Ovary (tissue), 10 donors: ENCODE measurements around the gene MND1. TPM values are rescaled to one million over a fixed set of nuclear protein-coding genes. Genes with fewer than 3 reads are reported as not detected.

Experiments used
- DNase-seq, 5 donors: peaks; one replicate each; pipeline ENCODE4 v3.0.0-alpha.2; 2019 to 2020
- H3K27ac ChIP-seq, 2 donors: fragments of 200-600 bp; one replicate each; pipeline versions ENCODE4 v1.5.1 to v1.8.0; 2019 to 2022
- H3K27me3 ChIP-seq: fragments of 200-600 bp; one replicate; pipeline ENCODE4 v1.8.0; 2022
- H3K36me3 ChIP-seq: fragments of 200-600 bp; sonication (generic); one replicate; pipeline ENCODE4 v1.5.1; 2019
- H3K4me1 ChIP-seq: one replicate; pipeline ENCODE4 v1.8.1; 2013; ENCODE audit warnings: mild to moderate bottlenecking, moderate library complexity; ENCODE audit not compliant: insufficient read depth
- H3K4me3 ChIP-seq: fragments of 200-600 bp; sonication (generic); one replicate; pipeline ENCODE4 v1.5.1; 2017
- H3K9me3 ChIP-seq, 2 donors: fragments of 200-600 bp in 1 of 2; sonication (generic) in 1 of 2; one replicate each; pipeline versions ENCODE4 v1.5.1 to v1.8.1; 2013 to 2019; ENCODE audit warnings: mild to moderate bottlenecking in 1 of 2, moderate library complexity in 1 of 2
- CTCF ChIP-seq, 3 donors: fragments of 450-650 bp in 2 of 3; fragments of 200-600 bp in 1 of 3; IDR thresholded peaks; one replicate each; pipeline versions ENCODE4 v1.5.1 to v1.8.0; 2016 to 2022; ENCODE audit warnings: antibody characterized with exemption in 3 of 3, mild to moderate bottlenecking in 1 of 3
- EP300 ChIP-seq: sonication (generic); formaldehyde crosslinking; IDR thresholded peaks from one replicate; pipeline ENCODE4 v1.6.1; 2017; ENCODE audit warnings: antibody characterized with exemption
- POLR2A ChIP-seq: fragments of 450-650 bp; IDR thresholded peaks from one replicate; pipeline ENCODE4 v1.6.1; 2017; ENCODE audit warnings: antibody characterized with exemption, mild to moderate bottlenecking, moderate library complexity
- WGBS, 3 donors: extraction: QIAGEN DNeasy Blood & Tissue Kit in 1 of 3; methylation state at CpG; one replicate each; pipeline versions ENCODE4 v1.1.5 to v1.1.7; 2013 to 2017; 5-methylcytosine and 5-hydroxymethylcytosine counted together
- intact Hi-C, 4 donors: fragments of 100-400 bp; cut with DNase I; formaldehyde crosslinking; loops; one replicate each; pipeline versions ENCODE4 v1.11.0 to v1.15.1; 2022 to 2023
- long read RNA-seq, 3 donors: library from polyadenylated mRNA in 2 of 3; unstranded in 2 of 3; transcript quantifications; one replicate each; pipeline ENCODE4 v2.0.0 and lab custom pipeline, GENCODE V29; 2021 to 2026
- polyA plus RNA-seq, 2 donors: library from polyadenylated mRNA; stranded (reverse); fragments of 200-250 nt in 1 of 2; fragments of 350-450 nt in 1 of 2; fragmentation: Illumina TruSeq in 1 of 2; extraction: RNeasy Lipid Tissue Mini Kit (QIAGEN cat#74804) in 1 of 2; gene quantifications; one replicate each; pipeline ENCODE4 v1.2.3, GENCODE V29; 2013 to 2014
- total RNA-seq, 7 donors: library from RNA; depleted of rRNA in 2 of 7; stranded (reverse); fragments of >200 nt in 2 of 7; fragmentation: NEBNext Ultra II Directional in 3 of 7; extraction: Animal tissue kit (Norgen Biotek cat#: 25700) in 3 of 7; gene quantifications; one replicate each; pipeline versions ENCODE4 v1.1.0 to v1.2.4, GENCODE V29; 2016 to 2023
- donor health status: DM: no; HTN: no; CAD: no; lungs with moderate emphysema.
- donor health status: DM: no; HTN: no; CAD: no.
- donor health status: Bipolar disorder and iron deficiency.
- donor health status: DM: yes; HTN: yes; CAD: no.
- donor health status: DM: no; HTN: no; CAD: no.
- donor health status: DM: yes; HTN: yes; CAD: no.

The MND1 gene
- total RNA-seq (under 1 TPM in 3 of 7 donors, not detected in 4; 0.28 to 0.67 (median 0.36) TPM), polyA plus RNA-seq (1 to 10 TPM in 1 of 2 donors, under 1 TPM in 1; 0.59 to 3.7 TPM)
- long read RNA-seq, donor 1 = 0 reads
- long read RNA-seq, donor 2, transcript MND1-201 (8 exons, 968 nt) = major isoform, 35 of 37 reads
- long read RNA-seq, donor 2, partial matches to known transcripts = 0 of 37 reads
- long read RNA-seq, donor 2, other reads (novel, unspliced or antisense) = 0 of 37 reads
- long read RNA-seq, donor 3 = 0 reads

- Histone ChIP-seq H3K27ac (no peak within 1 kb of the TSS), H3K4me3 (peak within 1 kb of the TSS; percentile 68), H3K27me3 (no peaks in the 10 kb centered on the region), H3K36me3 (no peaks in the 10 kb centered on the region), H3K4me1 (no peaks in the 10 kb centered on the region), H3K9me3 (no peaks in the 10 kb centered on the region)
- 0 to 1% (median 0%) methylated on average over 49 to 86 of the region's 86 CpGs for WGBS, 3 donors
- TF ChIP-seq CTCF (IDR thresholded peaks at IDR 0.05) = peak; percentile 76 to 99 (median 78)
- TF ChIP-seq POLR2A = no peak
- no peak for TF ChIP-seq EP300
- intact Hi-C loops = loop anchor here (2.0 to 10.0 kb wide), 5 partner anchors 110 to 233 kb away; partner anchors contain the start of gene TMEM131L (in 1 of the 4)
- DNase-seq = peak; percentile 82 to 91 (median 88)
Measured at GRCh38 chr4:153344131-153345011, at the start of gene MND1. Gene MND1, plus strand, starts transcription at chr4:153344688. Its CDS starts 50 bp downstream, at chr4:153344738.

- H3K27me3 ChIP-seq = no peaks in the 10 kb centered on the region
- H3K36me3 ChIP-seq = no peaks in the 10 kb centered on the region
- no peak for TF ChIP-seq POLR2A
- intact Hi-C loops = no loop called here
- H3K4me3 ChIP-seq = no peak overlapping the region
- no peak for DNase-seq
- no peak overlapping the region for H3K27ac ChIP-seq
- 92 to 94% (median 94%) methylated on average over 40 of the region's 40 CpGs for WGBS, 3 donors
- no peaks in the 10 kb centered on the region for H3K9me3 ChIP-seq
- peaks cover 9% of the 10 kb centered on the region for H3K4me1 ChIP-seq
Measured at GRCh38 chr4:153295131-153295755, 49.2 kb upstream of the MND1 start.

- no peaks in the 10 kb centered on the region for H3K9me3 ChIP-seq
- peaks cover 9% of the 10 kb centered on the region for H3K4me1 ChIP-seq
- DNase-seq = peak; percentile 39 to 68 (median 58)
- no peaks in the 10 kb centered on the region for H3K27me3 ChIP-seq
- WGBS, 3 donors = 23 to 26% (median 25%) methylated on average over 11 of the region's 11 CpGs
- intact Hi-C loops = no loop called here
- TF ChIP-seq CTCF (IDR thresholded peaks at IDR 0.05) (no peak), EP300 (no peak), POLR2A (no peak)
- no peaks in the 10 kb centered on the region for H3K36me3 ChIP-seq
- no peak overlapping the region for H3K4me3 ChIP-seq
- H3K27ac ChIP-seq = no peak overlapping the region
Measured at GRCh38 chr4:153296040-153296823, 48.3 kb upstream of the MND1 start.

- Histone ChIP-seq H3K4me3 (no peak overlapping the region), H3K36me3 (no peaks in the 10 kb centered on the region), H3K27me3 (no peaks in the 10 kb centered on the region), H3K9me3 (no peaks in the 10 kb centered on the region), H3K4me1 (peaks cover 9% of the 10 kb centered on the region), H3K27ac (no peak overlapping the region)
- intact Hi-C loops = no loop called here
- 38 to 56% (median 40%) methylated on average over 8 of the region's 8 CpGs for WGBS, 3 donors
- no peak for TF ChIP-seq EP300
- no peak for TF ChIP-seq POLR2A
- TF ChIP-seq CTCF (IDR thresholded peaks at IDR 0.05) = no peak
- DNase-seq = no peak
Measured at GRCh38 chr4:153297116-153297515, 47.4 kb upstream of the MND1 start.
